ENCODE measurements around the gene FAM47E. TPM values are rescaled to one million over a fixed set of nuclear protein-coding genes. Genes with fewer than 3 reads are reported as not detected.

Gene FAM47E
- total and polyA plus RNA-seq, 2 of the 13 experiments (the other 11 are each of a cell fraction or from before 2014, with no cell fraction given), result 0.33 to 0.66 TPM

DNA sequence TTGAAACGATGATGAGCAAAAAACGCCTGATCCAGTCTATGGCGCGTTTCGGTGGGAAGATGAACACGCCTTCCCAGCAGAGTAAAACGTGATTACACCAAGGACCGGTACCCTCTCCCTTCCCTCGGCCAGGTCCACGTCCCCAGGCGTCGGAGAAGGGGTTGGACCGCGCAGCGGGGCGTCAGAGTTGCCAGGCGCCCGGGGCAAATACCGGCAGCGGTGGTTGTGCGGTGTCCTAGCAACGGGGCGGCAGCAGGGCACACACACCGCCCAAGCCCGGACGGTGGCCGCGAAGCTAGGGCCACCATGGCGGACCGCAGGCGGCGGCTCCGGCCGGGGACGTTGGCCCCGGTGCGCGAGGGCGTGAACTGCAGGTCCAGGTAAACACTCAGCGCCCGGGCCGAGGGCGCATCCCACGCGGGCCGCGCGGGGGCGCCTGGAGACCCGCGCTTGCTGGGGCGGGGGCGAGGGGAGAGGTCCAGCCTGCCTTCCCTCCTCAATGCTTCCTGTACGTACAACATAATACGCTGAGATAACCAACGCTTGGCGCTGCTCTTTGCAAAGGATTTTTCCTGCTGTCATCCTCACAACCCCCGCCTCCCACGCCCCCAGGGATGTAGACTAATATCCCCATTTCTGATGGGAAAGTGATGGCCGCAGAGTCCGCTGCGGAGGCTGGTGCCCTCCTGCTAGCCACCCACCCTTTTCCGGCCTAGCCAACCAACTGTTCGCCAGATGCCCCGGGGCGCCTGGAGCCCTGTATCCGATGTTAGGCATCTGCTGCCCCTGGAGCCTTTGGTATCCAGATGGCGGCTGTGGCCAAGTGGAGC is at the start of gene FAM47E (continued):
- TF ChIP-seq, protein P1, sequence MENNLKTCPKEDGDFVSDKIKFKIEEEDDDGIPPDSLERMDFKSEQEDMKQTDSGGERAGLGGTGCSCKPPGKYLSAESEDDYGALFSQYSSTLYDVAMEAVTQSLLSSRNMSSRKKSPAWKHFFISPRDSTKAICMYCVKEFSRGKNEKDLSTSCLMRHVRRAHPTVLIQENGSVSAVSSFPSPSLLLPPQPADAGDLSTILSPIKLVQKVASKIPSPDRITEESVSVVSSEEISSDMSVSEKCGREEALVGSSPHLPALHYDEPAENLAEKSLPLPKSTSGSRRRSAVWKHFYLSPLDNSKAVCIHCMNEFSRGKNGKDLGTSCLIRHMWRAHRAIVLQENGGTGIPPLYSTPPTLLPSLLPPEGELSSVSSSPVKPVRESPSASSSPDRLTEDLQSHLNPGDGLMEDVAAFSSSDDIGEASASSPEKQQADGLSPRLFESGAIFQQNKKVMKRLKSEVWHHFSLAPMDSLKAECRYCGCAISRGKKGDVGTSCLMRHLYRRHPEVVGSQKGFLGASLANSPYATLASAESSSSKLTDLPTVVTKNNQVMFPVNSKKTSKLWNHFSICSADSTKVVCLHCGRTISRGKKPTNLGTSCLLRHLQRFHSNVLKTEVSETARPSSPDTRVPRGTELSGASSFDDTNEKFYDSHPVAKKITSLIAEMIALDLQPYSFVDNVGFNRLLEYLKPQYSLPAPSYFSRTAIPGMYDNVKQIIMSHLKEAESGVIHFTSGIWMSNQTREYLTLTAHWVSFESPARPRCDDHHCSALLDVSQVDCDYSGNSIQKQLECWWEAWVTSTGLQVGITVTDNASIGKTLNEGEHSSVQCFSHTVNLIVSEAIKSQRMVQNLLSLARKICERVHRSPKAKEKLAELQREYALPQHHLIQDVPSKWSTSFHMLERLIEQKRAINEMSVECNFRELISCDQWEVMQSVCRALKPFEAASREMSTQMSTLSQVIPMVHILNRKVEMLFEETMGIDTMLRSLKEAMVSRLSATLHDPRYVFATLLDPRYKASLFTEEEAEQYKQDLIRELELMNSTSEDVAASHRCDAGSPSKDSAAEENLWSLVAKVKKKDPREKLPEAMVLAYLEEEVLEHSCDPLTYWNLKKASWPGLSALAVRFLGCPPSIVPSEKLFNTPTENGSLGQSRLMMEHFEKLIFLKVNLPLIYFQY (CRISPR knock-in tag; IDR thresholded peaks at IDR 0.05; ENCODE audit: borderline replicate concordance), result peak; percentile 49; the same call in 1 of the 2 replicates
- TF ChIP-seq ZNF616 (CRISPR knock-in tag; IDR thresholded peaks at IDR 0.05; ENCODE audit: low read depth) (no peak), SP2 (CRISPR knock-in tag; IDR thresholded peaks at IDR 0.05) (no peak), FOXO1 (CRISPR knock-in tag; IDR thresholded peaks at IDR 0.05) (peak; percentile 95), ZNF251 (CRISPR knock-in tag; IDR thresholded peaks at IDR 0.05) (no peak), ZNF75D (CRISPR knock-in tag; IDR thresholded peaks at IDR 0.05; ENCODE audit: borderline replicate concordance) (no peak), ZNF543 (CRISPR knock-in tag; IDR thresholded peaks at IDR 0.05) (no peak), ZBTB20 (CRISPR knock-in tag; IDR thresholded peaks at IDR 0.05; ENCODE audit: borderline replicate concordance, low read depth) (no peak), MAFG (CRISPR knock-in tag; IDR thresholded peaks at IDR 0.05) (no peak), TEAD3 (CRISPR knock-in tag; optimal IDR thresholded peaks at IDR 0.05; ENCODE audit: borderline replicate concordance) (peak; percentile 85), REPIN1 (CRISPR knock-in tag; IDR thresholded peaks at IDR 0.05; ENCODE audit: borderline replicate concordance, low read depth) (peak; percentile 86), RXRB (CRISPR knock-in tag; IDR thresholded peaks at IDR 0.05; ENCODE audit: borderline replicate concordance) (peak; percentile 48; the same call in 1 of the 2 replicates), PHF8 (CRISPR knock-in tag; IDR thresholded peaks at IDR 0.05) (peak; percentile 63), NR1H2 (CRISPR knock-in tag; IDR thresholded peaks at IDR 0.05; ENCODE audit: borderline replicate concordance, low read depth) (no peak), FOXC1 (CRISPR knock-in tag; IDR thresholded peaks at IDR 0.05; ENCODE audit: borderline replicate concordance) (peak; percentile 12; the same call in 1 of the 2 replicates), ISL2 (CRISPR knock-in tag; IDR thresholded peaks at IDR 0.05) (peak; percentile 69), RXRA (CRISPR knock-in tag; IDR thresholded peaks at IDR 0.05) (peak; percentile 80), ZNF337 (CRISPR knock-in tag; IDR thresholded peaks at IDR 0.05; ENCODE audit: borderline replicate concordance, low read depth) (no peak), HES4 (CRISPR knock-in tag; IDR thresholded peaks at IDR 0.05; ENCODE audit: borderline replicate concordance) (no peak), TOPORS (CRISPR knock-in tag; IDR thresholded peaks at IDR 0.05) (peak; percentile 89)
- TF ChIP-seq, protein P2, sequence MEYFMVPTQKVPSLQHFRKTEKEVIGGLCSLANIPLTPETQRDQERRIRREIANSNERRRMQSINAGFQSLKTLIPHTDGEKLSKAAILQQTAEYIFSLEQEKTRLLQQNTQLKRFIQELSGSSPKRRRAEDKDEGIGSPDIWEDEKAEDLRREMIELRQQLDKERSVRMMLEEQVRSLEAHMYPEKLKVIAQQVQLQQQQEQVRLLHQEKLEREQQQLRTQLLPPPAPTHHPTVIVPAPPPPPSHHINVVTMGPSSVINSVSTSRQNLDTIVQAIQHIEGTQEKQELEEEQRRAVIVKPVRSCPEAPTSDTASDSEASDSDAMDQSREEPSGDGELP (IDR thresholded peaks at IDR 0.05; ENCODE audit: borderline replicate concordance, low read depth), result peak; percentile 29; the same call in 1 of the 2 replicates
- TF ChIP-seq, protein P3, sequence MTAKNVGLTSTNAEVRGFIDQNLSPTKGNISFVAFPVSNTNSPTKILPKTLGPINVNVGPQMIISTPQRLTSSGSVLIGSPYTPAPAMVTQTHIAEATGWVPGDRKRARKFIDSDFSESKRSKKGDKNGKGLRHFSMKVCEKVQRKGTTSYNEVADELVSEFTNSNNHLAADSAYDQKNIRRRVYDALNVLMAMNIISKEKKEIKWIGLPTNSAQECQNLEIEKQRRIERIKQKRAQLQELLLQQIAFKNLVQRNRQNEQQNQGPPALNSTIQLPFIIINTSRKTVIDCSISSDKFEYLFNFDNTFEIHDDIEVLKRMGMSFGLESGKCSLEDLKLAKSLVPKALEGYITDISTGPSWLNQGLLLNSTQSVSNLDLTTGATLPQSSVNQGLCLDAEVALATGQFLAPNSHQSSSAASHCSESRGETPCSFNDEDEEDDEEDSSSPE (CRISPR knock-in tag; IDR thresholded peaks at IDR 0.05), result peak; percentile 73; the same call in 1 of the 2 replicates
